CD14-positive monocyte (primary cell): ENCODE measurements around the gene RASGRP2. TPM values are rescaled to one million over a fixed set of nuclear protein-coding genes. Genes with fewer than 3 reads are reported as not detected.
A peak's percentile ranks its signal among the peaks of the same experiment; 100 is the strongest.

ENCODE experiments used
- DNase-seq, 3 donors: peaks; one replicate each; pipeline ENCODE4 v3.0.0-alpha.2; 2011 to 2022
- H2AFZ ChIP-seq: 2 replicates; pipeline ENCODE4 v1.6.0; 2012; ENCODE audit warnings: mild to moderate bottlenecking, low read depth, low read length, inconsistent platforms; ENCODE audit not compliant: insufficient read depth, poor library complexity, severe bottlenecking
- H3K27ac ChIP-seq, 2 donors: 1 replicate in 1 of 2; 2 replicates in 1 of 2; pipeline ENCODE4 v1.5.1; 2012 to 2013; ENCODE audit warnings: low read length in 2 of 2, control low read depth in 1 of 2, inconsistent platforms in 1 of 2, low read depth in 1 of 2, mild to moderate bottlenecking in 1 of 2
- H3K27me3 ChIP-seq, 2 donors: one replicate each; pipeline versions ENCODE4 v1.6.0 to v1.6.1; 2011 to 2013; ENCODE audit warnings: low read length in 2 of 2; ENCODE audit not compliant: control insufficient read depth in 2 of 2, insufficient read depth in 2 of 2
- H3K36me3 ChIP-seq, 2 donors: replicated peaks in 1 of 2; 1 replicate in 1 of 2; 2 replicates in 1 of 2; pipeline versions ENCODE4 v1.5.1 to v1.6.1; 2012 to 2013; ENCODE audit warnings: low read length in 2 of 2, control low read depth in 1 of 2, inconsistent platforms in 1 of 2, mild to moderate bottlenecking in 1 of 2; ENCODE audit not compliant: insufficient read depth in 2 of 2, control insufficient read depth in 1 of 2
- H3K4me1 ChIP-seq, 2 donors: 1 replicate in 1 of 2; 2 replicates in 1 of 2; pipeline versions ENCODE4 v1.5.1 to v1.6.1; 2012 to 2013; ENCODE audit warnings: low read length in 2 of 2, control low read depth in 1 of 2, inconsistent platforms in 1 of 2, mild to moderate bottlenecking in 1 of 2, moderate library complexity in 1 of 2; ENCODE audit not compliant: insufficient read depth in 2 of 2, control insufficient read depth in 1 of 2
- H3K4me2 ChIP-seq: replicated peaks from 2 replicates; pipeline ENCODE3; 2012; ENCODE audit warnings: low read length, moderate library complexity, mild to moderate bottlenecking; ENCODE audit not compliant: poor library complexity, severe bottlenecking; ENCODE audit errors: extremely low read depth
- H3K4me3 ChIP-seq, 3 experiments: fragments of 200-600 bp in 1 of 3; sonication (generic) in 1 of 3; replicated peaks in 1 of 3; 1 replicate in 2 of 3; 2 replicates in 1 of 3; pipeline ENCODE4 v1.5.1; 2011 to 2013; ENCODE audit warnings: low read length in 3 of 3, mild to moderate bottlenecking in 3 of 3, control low read depth in 2 of 3, low read depth in 2 of 3, inconsistent platforms in 1 of 3, moderate library complexity in 1 of 3
- H3K79me2 ChIP-seq: 2 replicates; pipeline ENCODE4 v1.6.0; 2012; ENCODE audit warnings: mild to moderate bottlenecking, control low read depth, inconsistent platforms, low read length, moderate library complexity; ENCODE audit not compliant: insufficient read depth
- H3K9ac ChIP-seq: 2 replicates; pipeline ENCODE4 v1.6.0; 2017; ENCODE audit warnings: low read length, mild to moderate bottlenecking; ENCODE audit not compliant: insufficient read depth, poor library complexity, severe bottlenecking
- H3K9me3 ChIP-seq, 2 donors: replicated peaks in 1 of 2; 1 replicate in 1 of 2; 2 replicates in 1 of 2; pipeline versions ENCODE4 v1.5.1 to v1.6.1; 2012 to 2013; ENCODE audit warnings: low read length in 2 of 2, control low read depth in 1 of 2; ENCODE audit not compliant: control insufficient read depth in 1 of 2, insufficient read depth in 1 of 2
- H4K20me1 ChIP-seq: 2 replicates; pipeline ENCODE4 v1.6.0; 2012; ENCODE audit warnings: mild to moderate bottlenecking, low read length, control low read depth, moderate library complexity; ENCODE audit not compliant: insufficient read depth
- H3K27ac Mint-ChIP-seq, 7 donors: one replicate each; pipeline ENCODE4 v1.8.0; 2020; ENCODE audit warnings: mild to moderate bottlenecking in 7 of 7, mixed read lengths in 7 of 7, moderate library complexity in 6 of 7, inconsistent platforms in 2 of 7
- H3K27me3 Mint-ChIP-seq, 3 donors: one replicate each; pipeline ENCODE4 v1.8.0; 2021 to 2022; ENCODE audit warnings: low read depth in 3 of 3, mild to moderate bottlenecking in 3 of 3, mixed read lengths in 3 of 3, moderate library complexity in 3 of 3, inconsistent platforms in 1 of 3
- H3K36me3 Mint-ChIP-seq, 2 donors: one replicate each; pipeline ENCODE4 v1.8.0; 2020; ENCODE audit warnings: mixed read lengths in 2 of 2, inconsistent platforms in 1 of 2, mild to moderate bottlenecking in 1 of 2
- H3K4me1 Mint-ChIP-seq: one replicate; pipeline ENCODE4 v1.8.0; 2020; ENCODE audit warnings: mild to moderate bottlenecking, mixed read lengths
- H3K4me3 Mint-ChIP-seq, 2 donors: one replicate each; pipeline ENCODE4 v1.8.0; 2020; ENCODE audit warnings: mild to moderate bottlenecking in 2 of 2, mixed read lengths in 2 of 2, moderate library complexity in 1 of 2
- H3K9me3 Mint-ChIP-seq, 7 donors: one replicate each; pipeline ENCODE4 v1.8.0; 2020 to 2022; ENCODE audit warnings: mixed read lengths in 7 of 7, mild to moderate bottlenecking in 6 of 7, moderate library complexity in 6 of 7, inconsistent platforms in 2 of 7
- WGBS: methylation state at CpG from one replicate; pipeline ENCODE4 v1.1.5; 2013; ENCODE audit warnings: missing lambda C conversion rate; ENCODE audit not compliant: insufficient coverage; 5-methylcytosine and 5-hydroxymethylcytosine counted together
- intact Hi-C, 2 donors: fragments of 100-400 bp; cut with micrococcal nuclease; formaldehyde crosslinking; loops; one replicate each; pipeline versions ENCODE4 v1.15.0 to v1.15.1; 2023
- polyA plus RNA-seq, 3 donors: library from polyadenylated mRNA; depleted of rRNA in 1 of 3; unstranded in 2 of 3; stranded (reverse) in 1 of 3; fragments of 300-500 nt in 2 of 3; fragments of >200 nt in 1 of 3; fragmentation: Illumina TruSeq in 2 of 3; gene quantifications; 1 replicate in 2 of 3; 2 replicates in 1 of 3; pipeline ENCODE4 v1.2.3, GENCODE V29; 2012 to 2021
- TF ChIP-seq, protein P1 (sequence below): fragments of 200-600 bp; IDR thresholded peaks from one replicate; pipeline ENCODE4 v1.8.0; 2022; ENCODE audit warnings: antibody characterized with exemption, mild to moderate bottlenecking

Gene RASGRP2
- polyA plus RNA-seq, 3 donors: 67.6 to 242 (median 68.8) TPM

DNA sequence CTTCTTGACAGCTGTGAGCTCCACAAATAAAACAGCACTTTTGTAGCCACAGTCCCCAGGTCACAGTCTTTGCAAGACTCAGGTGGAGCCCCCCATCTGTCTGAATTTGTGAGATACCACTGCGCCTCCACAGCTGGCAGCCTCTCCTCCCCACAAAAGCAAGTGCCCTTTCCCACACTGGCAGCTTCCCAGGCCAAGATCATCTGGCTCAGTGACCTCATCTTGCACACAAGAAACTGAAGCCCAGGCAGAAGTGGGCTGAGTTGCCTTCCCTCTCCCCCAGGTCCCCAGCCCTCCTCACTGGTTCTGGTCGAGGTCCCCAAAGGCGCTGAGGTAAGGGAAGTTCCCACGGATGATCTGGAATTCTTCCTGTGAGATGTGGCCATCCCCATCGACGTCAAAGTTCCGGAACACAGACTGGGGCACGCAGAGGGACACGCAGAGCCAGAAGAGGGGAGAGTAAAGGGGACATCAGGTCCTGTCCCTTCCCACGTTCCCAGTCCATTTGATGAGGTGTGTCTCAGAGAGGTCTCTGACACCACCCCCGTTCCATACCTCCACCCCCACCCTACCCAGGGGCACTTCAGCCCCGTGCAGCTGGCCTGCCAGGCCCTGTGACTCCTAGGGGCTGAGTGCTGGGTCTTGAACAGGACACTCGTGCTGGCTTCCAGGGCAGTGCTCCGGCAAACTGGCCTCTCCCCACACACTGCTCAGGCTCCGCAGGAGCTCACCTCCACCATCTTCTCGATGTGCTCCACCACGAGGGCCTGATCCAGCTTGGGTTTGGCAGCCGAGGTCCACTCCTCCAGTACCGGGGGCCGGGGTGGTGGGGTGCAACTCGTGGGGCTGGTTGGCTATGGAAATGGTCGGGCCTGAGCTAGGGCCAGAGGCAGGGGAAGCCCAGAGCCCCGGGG is 8.9 kb downstream of the RASGRP2 start:
- Histone ChIP-seq H2AFZ (no peak overlapping the region), H3K4me2 (no peak overlapping the region), H3K9ac (no peak overlapping the region), H4K20me1 (peaks cover 78% of the 10 kb centered on the region), H3K36me3 (peaks cover 74 to 94% of the 10 kb centered on the region in 2 donors), H3K27ac (peak overlapping the region in 1 of 2 donors; percentile 20), H3K79me2 (peaks cover 64% of the 10 kb centered on the region), H3K4me3 (no peak overlapping the region), H3K4me1 (no peaks in the 10 kb centered on the region), H3K9me3 (no peaks in the 10 kb centered on the region), H3K27me3 (no peaks in the 10 kb centered on the region)
- H3K4me1 Mint-ChIP-seq: peaks cover 14% of the 10 kb centered on the region
- H3K36me3 Mint-ChIP-seq: peaks cover 81 to 99% of the 10 kb centered on the region in 2 donors
- DNase-seq: no peak
- TF ChIP-seq, protein P1, sequence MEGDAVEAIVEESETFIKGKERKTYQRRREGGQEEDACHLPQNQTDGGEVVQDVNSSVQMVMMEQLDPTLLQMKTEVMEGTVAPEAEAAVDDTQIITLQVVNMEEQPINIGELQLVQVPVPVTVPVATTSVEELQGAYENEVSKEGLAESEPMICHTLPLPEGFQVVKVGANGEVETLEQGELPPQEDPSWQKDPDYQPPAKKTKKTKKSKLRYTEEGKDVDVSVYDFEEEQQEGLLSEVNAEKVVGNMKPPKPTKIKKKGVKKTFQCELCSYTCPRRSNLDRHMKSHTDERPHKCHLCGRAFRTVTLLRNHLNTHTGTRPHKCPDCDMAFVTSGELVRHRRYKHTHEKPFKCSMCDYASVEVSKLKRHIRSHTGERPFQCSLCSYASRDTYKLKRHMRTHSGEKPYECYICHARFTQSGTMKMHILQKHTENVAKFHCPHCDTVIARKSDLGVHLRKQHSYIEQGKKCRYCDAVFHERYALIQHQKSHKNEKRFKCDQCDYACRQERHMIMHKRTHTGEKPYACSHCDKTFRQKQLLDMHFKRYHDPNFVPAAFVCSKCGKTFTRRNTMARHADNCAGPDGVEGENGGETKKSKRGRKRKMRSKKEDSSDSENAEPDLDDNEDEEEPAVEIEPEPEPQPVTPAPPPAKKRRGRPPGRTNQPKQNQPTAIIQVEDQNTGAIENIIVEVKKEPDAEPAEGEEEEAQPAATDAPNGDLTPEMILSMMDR: no peak
- 94% methylated on average over 6 of the region's 23 CpGs for WGBS
- peaks cover 0 to 1% (median 0%) of the 10 kb centered on the region in 3 donors for H3K27me3 Mint-ChIP-seq
- no peak overlapping the region for H3K4me3 Mint-ChIP-seq
- intact Hi-C loops: no loop called here
- peak overlapping the region in 3 of 7 donors; percentile 23 to 82 (median 37) for H3K27ac Mint-ChIP-seq
- H3K9me3 Mint-ChIP-seq: peaks cover 0 to 2% (median 0%) of the 10 kb centered on the region in 7 donors

DNA sequence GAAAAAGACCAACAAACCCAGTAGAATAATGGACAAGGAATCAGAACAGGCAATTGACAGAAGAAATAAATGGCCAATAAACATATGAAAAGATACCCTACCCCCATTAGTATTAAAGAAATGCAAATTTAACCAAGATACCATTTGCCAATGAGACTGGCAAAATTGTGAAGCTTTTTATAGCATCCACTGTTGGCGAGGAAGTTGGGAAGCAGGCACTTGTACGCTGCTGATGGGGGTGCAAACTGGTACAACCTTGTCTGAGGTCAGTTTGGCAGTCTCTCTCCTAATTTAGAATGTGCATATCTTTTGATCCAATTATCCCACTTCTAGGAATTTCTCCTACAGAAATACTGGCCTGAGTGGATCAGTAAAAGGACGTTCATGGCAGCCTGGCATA is 12.3 kb downstream of the RASGRP2 start:
- H4K20me1 ChIP-seq: peaks cover 68% of the 10 kb centered on the region
- intact Hi-C loops: no loop called here
- no peaks in the 10 kb centered on the region for H3K27me3 Mint-ChIP-seq
- no peaks in the 10 kb centered on the region for H3K27me3 ChIP-seq
- peaks cover 15% of the 10 kb centered on the region for H3K4me1 Mint-ChIP-seq
- H3K9ac ChIP-seq: no peak overlapping the region
- no peak overlapping the region for H3K4me2 ChIP-seq
- H3K4me3 Mint-ChIP-seq: no peak overlapping the region
- H3K27ac ChIP-seq: no peak overlapping the region
- no peak overlapping the region for H2AFZ ChIP-seq
- H3K36me3 ChIP-seq: peaks cover 74 to 93% of the 10 kb centered on the region in 2 donors
- TF ChIP-seq, protein P1: no peak
- H3K79me2 ChIP-seq: peaks cover 32% of the 10 kb centered on the region
- H3K4me1 ChIP-seq: no peaks in the 10 kb centered on the region
- H3K9me3 ChIP-seq: no peaks in the 10 kb centered on the region
- peaks cover 0 to 2% (median 0%) of the 10 kb centered on the region in 7 donors for H3K9me3 Mint-ChIP-seq
- no peak overlapping the region for H3K27ac Mint-ChIP-seq
- H3K4me3 ChIP-seq: no peak overlapping the region
- 20% methylated on average over 2 of the region's 3 CpGs for WGBS
- peaks cover 79 to 97% of the 10 kb centered on the region in 2 donors for H3K36me3 Mint-ChIP-seq
- DNase-seq: no peak
